SKM-1 (cell line): ENCODE results near the gene CYRIA.
A peak's percentile ranks its signal among the peaks of the same experiment; 100 is the strongest.

ENCODE experiments used
- DNase-seq: peaks from one replicate; lab custom pipeline; 2025; ENCODE audit not compliant: unreplicated experiment; lab: John Stamatoyannopoulos, UW

CYRIA gene

GRCh38 chr2:16665748-16666448, at the start of gene CYRIA:
TSS of gene CYRIA (minus strand) at chr2:16665834. CDS start at chr2:16588119, 77,715 bp downstream.
- DNase-seq, result no peak

- no peak for DNase-seq
Observed at GRCh38 chr2:16713011-16713423, 47.4 kb upstream of the CYRIA start.

GRCh38 chr2:16709769-16710168, 44.1 kb upstream of the CYRIA start:
- DNase-seq, result peak; percentile 85

- DNase-seq, result no peak
Observed at GRCh38 chr2:16708173-16708572, 42.5 kb upstream of the CYRIA start.

GRCh38 chr2:16707014-16707623, 41.5 kb upstream of the CYRIA start:
- DNase-seq, result no peak

GRCh38 chr2:16700551-16701259, 35.1 kb upstream of the CYRIA start:
- no peak for DNase-seq

- DNase-seq, result no peak
Observed at GRCh38 chr2:16693854-16694253, 28.2 kb upstream of the CYRIA start.

GRCh38 chr2:16691261-16691660, 25.6 kb upstream of the CYRIA start:
- DNase-seq, result no peak

GRCh38 chr2:16687955-16688354, 22.3 kb upstream of the CYRIA start:
- DNase-seq, result no peak

GRCh38 chr2:16687222-16687621, 21.6 kb upstream of the CYRIA start:
- DNase-seq, result no peak

GRCh38 chr2:16686641-16687040, 21.0 kb upstream of the CYRIA start:
- no peak for DNase-seq

GRCh38 chr2:16685340-16685715, 19.7 kb upstream of the CYRIA start:
- DNase-seq, result no peak

GRCh38 chr2:16684676-16685339, 19.2 kb upstream of the CYRIA start:
- DNase-seq, result no peak

GRCh38 chr2:16683576-16683975, 17.9 kb upstream of the CYRIA start:
- DNase-seq, result no peak

- DNase-seq, result no peak
Observed at GRCh38 chr2:16682431-16683118, 16.9 kb upstream of the CYRIA start.

GRCh38 chr2:16680781-16681180, 15.1 kb upstream of the CYRIA start:
- no peak for DNase-seq

GRCh38 chr2:16680304-16680703, 14.7 kb upstream of the CYRIA start:
- DNase-seq, result no peak

- DNase-seq, result no peak
Observed at GRCh38 chr2:16678964-16679363, 13.3 kb upstream of the CYRIA start.

GRCh38 chr2:16677875-16678274, 12.2 kb upstream of the CYRIA start:
- no peak for DNase-seq

- no peak for DNase-seq
Observed at GRCh38 chr2:16675781-16676180, 10.1 kb upstream of the CYRIA start.

- no peak for DNase-seq
Observed at GRCh38 chr2:16674154-16674553, 8.5 kb upstream of the CYRIA start.
